ENCODE data around the gene DNAJC8. TPM values are rescaled to one million over a fixed set of nuclear protein-coding genes. Genes with fewer than 3 reads are reported as not detected.

Gene DNAJC8
- total and polyA plus RNA-seq, 10 of the 15 experiments (the other 5 are each of a cell fraction or from before 2014, with no cell fraction given), result 91.2 to 296 (median 152) TPM

DNA sequence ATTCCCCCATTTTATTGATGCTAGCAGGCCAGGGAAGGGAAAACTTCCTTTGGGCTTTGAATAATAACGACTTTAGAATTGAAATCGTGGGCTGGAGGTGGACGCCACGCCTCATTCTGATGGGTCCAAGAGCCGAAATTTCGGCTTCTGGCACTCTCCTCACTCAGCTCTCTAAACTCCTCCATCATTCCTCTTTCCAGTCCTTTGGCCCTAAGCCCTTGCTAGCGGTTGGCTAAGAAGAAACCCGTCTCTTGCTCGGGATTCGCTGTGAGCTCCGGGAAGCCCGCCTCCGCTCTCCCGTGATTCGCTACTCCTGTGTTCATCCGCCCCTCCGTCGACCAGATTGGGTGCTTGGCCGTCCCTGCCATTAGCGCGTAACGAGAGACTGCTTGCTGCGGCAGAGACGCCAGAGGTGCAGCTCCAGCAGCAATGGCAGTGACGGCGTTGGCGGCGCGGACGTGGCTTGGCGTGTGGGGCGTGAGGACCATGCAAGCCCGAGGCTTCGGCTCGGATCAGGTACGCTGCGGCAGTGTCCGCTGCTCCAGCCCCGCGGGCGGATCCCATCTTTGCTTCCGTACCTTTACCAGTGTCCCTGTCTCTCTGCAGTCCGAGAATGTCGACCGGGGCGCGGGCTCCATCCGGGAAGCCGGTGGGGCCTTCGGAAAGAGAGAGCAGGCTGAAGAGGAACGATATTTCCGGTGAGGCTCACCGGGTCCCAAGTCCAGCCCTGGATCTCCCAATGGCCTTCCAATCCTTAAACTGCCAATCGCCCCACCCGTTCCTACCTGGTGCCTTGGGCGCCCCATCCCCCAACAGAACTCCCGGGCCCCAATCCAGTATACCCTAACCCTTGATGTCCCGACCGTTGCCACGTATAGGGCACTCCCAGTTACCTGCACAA is 3.2 kb upstream of the DNAJC8 start, which contains the start of gene ATP5IF1 (continued):
- TF ChIP-seq ELK1 (IDR thresholded peaks at IDR 0.05; ENCODE audit: low read depth, low read length), result no peak
- TF ChIP-seq ZSCAN29 (IDR thresholded peaks at IDR 0.05), result no peak
- peak; percentile 99 for TF ChIP-seq NFYB (IDR thresholded peaks at IDR 0.05; ENCODE audit: insufficient read depth, low read depth, low read length)
- TF ChIP-seq POU2F2 (IDR thresholded peaks at IDR 0.05; ENCODE audit: borderline replicate concordance, low read depth, low read length), result no peak; the same call in 1 of the 3 replicates
- TF ChIP-seq GABPA (IDR thresholded peaks at IDR 0.05; ENCODE audit: low read depth), result no peak
- 0 out of 2 replicates have a peak, but pooled peaks have one; percentile 16 for TF ChIP-seq RCOR1 (conservative IDR thresholded peaks at IDR 0.05; ENCODE audit: low read depth, low read length)
- TF ChIP-seq CBX3 (IDR thresholded peaks at IDR 0.05; ENCODE audit: borderline replicate concordance, low read depth), result no peak
- TF ChIP-seq ZBTB40 (IDR thresholded peaks at IDR 0.05; ENCODE audit: borderline replicate concordance), result no peak; the same call in 1 of the 2 replicates
- TF ChIP-seq IRF3 (IDR thresholded peaks at IDR 0.05), result peak; percentile 94
- peak; percentile 93 for TF ChIP-seq PKNOX1 (IDR thresholded peaks at IDR 0.05)
- TF ChIP-seq SMARCA5 (IDR thresholded peaks at IDR 0.05), result peak; percentile 77
- no peak for TF ChIP-seq RAD51 (IDR thresholded peaks at IDR 0.05)
- TF ChIP-seq CTCF (IDR thresholded peaks at IDR 0.05 in 2 of 3, conservative IDR thresholded peaks at IDR 0.05 in 1 of 3; ENCODE audit: control insufficient read depth in 2 of 3, extremely low read depth in 1 of 3, insufficient read depth in 1 of 3, low read depth in 3 of 3, low read length in 3 of 3), result no peak
- no peak for TF ChIP-seq TCF12 (IDR thresholded peaks at IDR 0.05; ENCODE audit: low read depth, low read length)
- TF ChIP-seq BCLAF1 (IDR thresholded peaks at IDR 0.05), result no peak

Measured in GM12878 (cell line).